Measurements from ENCODE around the gene MTM1.

Gene MTM1

DNA sequence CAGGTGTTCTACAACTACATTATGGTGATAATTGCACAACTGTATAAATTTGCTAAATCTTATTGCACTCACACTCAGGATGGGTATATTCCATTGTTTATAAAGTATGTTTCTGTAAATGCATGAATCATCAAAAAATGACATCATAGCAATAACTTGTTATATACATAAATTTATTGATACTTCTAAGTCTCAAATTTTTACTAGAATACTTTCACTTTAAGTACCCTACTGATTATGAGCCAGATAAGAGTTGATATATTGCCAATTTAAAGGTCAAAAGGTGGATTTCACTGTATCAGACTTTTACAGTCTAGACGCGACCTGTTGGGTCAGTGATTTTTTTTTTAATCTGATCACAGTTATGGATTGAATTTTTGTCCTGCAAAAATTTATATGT, 87.4 kb downstream of the MTM1 start:
- DNase-seq (ENCODE audit: low read depth in 1 of 2, low spot score in 1 of 2) = no peak

DNA sequence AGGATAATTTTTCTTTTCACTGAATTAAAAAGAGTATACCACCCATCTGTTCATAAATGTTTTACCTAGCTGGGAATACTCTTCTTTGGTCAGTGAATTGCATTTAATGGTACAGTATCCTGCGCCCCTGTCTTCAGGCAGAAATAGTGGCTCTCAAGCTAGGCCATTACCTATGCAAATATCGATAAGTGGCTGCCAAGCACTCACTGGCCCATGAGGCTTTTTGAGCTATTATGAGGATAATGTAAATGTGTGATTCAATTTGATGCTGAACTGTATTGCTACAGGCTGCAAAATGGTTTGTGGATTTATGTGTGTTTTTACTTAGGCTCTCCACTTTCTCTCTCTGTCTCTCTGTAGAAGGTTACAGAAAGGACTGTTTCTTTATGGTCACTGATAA, 94.7 kb downstream of the MTM1 start:
- no peak for DNase-seq (ENCODE audit: low read depth in 1 of 2, low spot score in 1 of 2)

DNA sequence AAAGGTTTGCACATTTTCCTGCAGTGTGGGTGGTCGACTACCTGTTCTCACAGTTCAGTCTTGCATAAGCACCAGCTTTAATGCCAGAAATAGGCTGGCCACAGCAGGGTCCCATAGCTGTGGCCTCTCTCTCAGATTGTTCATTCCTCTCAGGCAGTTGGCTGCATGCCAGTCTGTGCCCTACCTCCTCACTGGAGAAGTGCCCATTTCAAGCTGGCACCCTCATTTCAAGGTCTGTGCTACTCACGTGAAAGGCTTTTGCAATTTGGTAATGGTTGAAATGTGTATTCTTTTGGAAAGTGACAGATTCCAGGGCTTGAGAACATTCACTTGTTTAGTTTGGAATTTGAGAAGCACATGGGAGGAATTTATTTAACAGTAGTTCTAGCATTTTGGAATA, 95.9 kb downstream of the MTM1 start:
- DNase-seq (ENCODE audit: low read depth in 1 of 2, low spot score in 1 of 2) = no peak

DNA sequence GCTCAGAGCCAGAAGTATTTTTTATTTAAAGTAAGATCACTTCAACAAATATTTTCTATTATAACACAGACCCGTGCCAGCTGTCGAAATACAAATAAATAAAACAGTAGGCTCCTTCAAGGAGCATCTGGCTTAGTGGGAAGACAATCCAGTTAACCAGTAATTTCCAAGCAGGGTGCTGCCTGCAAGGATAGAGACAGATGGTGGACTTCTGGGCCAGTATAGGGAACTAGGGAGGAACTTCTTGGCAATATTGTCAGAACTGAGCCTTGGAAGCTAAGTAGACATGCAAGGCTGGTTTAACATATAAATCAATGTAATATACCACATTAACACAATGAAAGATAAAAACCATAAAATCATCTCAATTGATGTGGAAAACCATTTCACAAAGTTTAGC, 107.8 kb downstream of the MTM1 start:
- no peak for DNase-seq (ENCODE audit: low read depth in 1 of 2, low spot score in 1 of 2)

DNA sequence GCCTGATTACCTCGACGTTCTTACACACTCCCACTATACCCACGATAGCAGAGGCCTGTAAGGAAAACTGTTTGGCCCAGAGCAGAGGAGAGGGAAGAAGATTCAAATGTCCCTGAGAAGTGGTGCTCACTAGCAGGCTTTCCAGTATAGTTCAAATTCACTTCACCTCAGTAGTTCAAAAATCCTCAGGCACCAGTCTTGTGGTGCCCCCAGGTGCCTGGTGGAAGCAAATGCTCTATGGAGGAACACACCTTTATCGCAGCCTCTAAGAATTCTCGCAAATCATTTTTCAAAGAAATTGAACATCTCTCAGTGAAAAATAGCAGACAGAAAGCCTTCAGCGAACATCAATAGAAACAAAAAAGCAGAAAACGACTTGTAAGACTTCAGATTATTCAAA, 112.6 kb downstream of the MTM1 start:
- no peak for DNase-seq (ENCODE audit: low read depth in 1 of 2, low spot score in 1 of 2)

DNA sequence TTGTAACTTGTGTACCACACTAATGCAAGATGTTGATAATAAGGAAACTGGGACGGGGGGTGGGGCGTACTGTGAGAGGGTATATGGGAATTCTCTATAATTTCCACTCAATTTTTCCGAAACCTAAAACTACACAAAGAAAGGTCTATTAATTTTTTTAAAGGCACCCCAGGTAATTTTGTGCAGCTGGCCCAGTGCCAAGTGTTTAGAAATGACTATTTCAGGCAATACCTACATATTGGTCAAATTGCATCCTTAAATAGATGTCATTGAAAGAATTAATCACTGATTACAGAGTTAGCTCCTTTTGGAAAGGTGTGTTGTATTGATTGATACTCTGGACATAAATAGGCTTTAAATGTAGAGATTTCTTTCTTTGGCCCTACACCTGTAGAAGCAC, 114.7 kb downstream of the MTM1 start:
- no peak for DNase-seq (ENCODE audit: low read depth in 1 of 2, low spot score in 1 of 2)

DNA sequence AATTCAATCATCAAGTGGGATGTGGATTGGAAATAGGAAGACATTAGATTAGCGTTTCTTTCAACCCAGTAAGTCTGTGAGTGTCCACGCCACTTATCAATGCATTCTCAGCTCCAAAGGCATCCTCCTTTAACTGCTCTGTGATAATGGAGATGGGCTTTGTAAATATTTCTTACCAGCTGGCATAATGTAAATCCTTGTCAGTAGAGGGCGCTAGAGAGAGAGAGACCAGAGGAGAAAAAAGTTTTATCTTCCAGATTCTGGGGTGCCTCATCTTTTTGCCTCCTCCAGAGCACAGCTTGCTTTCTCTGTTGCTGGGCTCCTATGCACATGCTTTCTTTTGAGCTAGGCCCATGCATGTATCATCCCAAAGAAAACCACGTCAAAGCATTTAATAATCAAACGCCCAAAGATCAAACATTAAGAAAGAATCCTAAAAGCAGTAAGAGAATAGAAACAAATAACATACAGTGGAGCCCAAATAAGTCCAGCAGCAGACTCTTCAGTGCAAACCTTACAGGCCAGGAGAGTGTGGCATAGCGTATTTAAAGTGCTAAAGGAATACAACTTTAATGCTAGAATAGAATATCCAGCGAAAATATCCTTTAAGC, 115.2 kb downstream of the MTM1 start:
- no peak for DNase-seq (ENCODE audit: low read depth in 1 of 2, low spot score in 1 of 2)

DNA sequence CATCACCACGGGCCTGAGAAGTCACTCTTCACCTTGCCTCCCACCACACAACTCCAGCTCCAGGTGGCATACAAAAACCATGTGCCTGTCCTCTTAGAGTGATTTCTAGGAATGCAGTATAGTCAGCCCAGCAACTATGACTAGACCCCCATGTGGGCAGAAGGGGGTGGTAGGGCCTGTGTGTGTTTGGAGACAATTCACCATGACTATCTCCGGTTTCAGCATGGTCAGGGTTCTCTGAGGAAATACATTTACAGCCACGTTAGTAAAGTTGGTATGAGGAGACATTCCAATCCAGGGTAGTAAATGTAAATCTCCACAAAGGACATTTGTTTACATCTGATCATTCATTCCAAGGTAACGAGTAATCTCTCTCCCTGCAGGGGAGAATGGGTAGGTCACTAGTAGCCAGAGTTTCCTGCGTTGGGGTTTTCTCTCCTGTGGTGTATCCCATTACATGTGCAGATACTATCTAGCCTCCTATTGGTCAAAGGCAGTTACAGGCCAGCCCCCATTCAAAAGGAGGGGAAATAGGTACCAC, 120.6 kb downstream of the MTM1 start:
- DNase-seq (ENCODE audit: low read depth in 1 of 2, low spot score in 1 of 2) = no peak

DNA sequence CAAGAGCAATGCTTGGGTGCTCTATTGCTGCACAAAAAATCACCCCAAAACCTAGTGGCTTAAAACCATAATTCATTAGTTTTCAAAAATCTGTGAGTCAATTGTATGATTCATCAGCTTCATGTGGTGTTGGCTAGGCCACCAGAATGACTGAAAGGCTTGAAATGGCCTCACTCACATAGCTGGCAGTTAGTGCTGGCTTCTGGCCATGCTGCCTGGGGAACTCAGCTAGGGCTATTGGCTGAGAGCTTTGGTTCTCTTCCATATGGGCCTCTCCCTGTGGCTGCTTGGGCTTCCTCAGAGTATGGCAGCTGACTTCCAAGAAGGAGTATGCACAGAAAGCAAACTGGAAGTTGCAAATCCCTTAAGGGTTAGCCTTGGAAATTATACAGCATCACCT, 121.7 kb downstream of the MTM1 start:
- DNase-seq (ENCODE audit: low read depth in 1 of 2, low spot score in 1 of 2) = no peak

DNA sequence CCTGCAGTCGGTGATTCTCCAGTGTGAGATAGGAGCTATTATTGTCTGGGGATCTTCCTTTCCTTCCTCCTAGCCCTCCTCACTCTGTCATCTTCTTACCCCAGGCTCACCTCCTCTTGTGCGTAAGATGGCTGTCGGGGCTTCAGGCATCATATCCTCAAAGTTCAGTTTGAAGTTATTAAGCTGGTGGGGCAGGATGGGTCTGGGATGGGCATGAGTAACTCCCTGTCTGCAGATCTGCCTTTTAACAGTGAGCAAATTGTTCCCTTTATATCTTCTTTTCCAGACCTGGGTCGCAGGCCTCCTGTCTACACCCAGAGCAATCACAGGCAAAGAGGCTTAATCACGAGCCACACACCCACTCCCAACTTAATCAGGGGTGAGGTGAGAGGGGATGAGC, 123.9 kb downstream of the MTM1 start:
- DNase-seq (ENCODE audit: low read depth in 1 of 2, low spot score in 1 of 2) = no peak

DNA sequence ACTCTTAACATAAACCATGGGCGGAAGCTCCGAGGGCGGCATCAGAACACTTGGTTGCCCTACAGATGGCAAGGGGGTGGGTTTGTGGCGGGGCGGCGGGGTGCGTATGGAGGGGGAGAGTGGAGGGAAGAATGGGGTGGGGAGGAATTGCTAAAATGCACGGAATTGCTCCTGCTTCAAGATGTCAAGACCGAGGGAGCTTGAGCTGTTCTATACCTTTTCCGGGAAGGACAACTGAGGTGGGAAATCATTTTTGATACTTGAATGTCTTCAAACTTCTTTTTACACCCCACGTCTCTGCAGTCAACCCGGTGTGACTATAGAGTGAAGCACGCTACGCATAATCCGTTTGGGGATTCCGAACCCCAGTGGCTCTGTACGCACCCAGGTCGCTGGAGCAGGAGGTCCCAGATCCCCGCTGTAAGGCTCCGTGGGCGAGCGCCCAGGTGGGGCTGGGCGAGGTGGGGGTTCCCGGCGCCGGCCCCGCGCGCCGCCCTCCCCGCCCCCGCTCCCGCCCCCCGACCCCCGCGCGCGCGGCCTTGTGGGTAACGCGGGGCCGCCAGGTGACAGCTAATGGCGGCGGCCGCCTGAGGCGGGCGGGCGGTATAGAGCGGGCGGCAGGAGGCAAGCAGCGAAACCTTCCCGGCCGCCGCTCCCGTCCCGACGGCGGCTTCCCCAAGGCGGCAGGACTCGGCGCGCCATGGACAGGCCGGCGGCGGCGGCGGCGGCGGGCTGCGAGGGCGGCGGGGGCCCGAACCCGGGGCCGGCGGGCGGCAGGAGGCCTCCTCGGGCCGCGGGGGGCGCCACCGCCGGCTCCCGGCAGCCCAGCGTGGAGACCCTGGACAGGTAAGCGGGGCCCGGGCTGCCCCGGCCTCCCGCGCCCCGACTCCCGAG, 124.7 kb downstream of the MTM1 start, which contains the start of gene MTMR1:
TSS of gene MTMR1 (plus strand) at position 566 of the 894 bp plus-strand sequence. CDS start at position 701, 135 bp downstream.
- peak in 1 of 2 donors; percentile 54 for DNase-seq (ENCODE audit: low read depth in 1 of 2, low spot score in 1 of 2)

DNA sequence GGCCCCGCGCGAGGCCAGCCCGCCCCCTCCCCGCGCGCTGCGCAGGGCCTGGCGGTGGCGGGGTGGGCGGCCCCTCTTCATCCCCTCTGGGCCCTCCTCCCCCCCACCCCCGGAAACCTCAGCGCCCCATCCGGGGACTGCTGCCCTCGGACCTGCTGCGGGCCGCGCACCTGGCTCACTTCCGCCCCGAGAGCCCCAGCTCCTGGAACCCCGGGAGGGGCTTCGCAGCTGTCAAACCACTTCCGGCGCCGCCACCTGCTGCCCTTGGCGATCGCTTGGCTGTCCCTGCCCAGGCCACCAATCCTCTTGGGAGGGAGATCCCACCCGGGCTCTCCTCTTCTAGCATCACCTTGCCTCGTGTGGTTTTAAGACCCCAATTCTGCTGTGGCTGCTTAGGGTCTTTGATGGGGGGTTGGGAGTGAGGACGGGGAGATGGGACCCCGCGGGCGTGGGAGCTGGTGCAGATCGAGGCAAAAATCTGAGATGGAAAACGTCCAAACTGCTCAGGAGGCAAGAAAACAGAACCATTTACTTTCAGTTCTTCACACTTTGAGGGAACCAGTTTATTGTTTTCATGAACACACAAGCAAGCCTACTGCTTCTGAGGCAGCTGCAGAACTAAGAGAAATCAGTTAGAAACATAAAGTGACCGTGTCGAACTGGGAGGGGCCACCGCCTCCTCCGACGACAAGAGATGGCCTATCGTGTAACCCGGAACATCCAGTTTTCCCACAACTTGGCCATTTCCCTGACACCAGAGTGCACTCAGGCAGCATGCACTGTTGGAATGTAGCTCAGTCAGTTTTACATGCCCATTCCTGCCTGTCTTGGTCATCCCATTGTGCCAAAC, 125.5 kb downstream of the MTM1 start:
- DNase-seq (ENCODE audit: low read depth in 1 of 2, low spot score in 1 of 2) = peak; percentile 35 to 57

DNA sequence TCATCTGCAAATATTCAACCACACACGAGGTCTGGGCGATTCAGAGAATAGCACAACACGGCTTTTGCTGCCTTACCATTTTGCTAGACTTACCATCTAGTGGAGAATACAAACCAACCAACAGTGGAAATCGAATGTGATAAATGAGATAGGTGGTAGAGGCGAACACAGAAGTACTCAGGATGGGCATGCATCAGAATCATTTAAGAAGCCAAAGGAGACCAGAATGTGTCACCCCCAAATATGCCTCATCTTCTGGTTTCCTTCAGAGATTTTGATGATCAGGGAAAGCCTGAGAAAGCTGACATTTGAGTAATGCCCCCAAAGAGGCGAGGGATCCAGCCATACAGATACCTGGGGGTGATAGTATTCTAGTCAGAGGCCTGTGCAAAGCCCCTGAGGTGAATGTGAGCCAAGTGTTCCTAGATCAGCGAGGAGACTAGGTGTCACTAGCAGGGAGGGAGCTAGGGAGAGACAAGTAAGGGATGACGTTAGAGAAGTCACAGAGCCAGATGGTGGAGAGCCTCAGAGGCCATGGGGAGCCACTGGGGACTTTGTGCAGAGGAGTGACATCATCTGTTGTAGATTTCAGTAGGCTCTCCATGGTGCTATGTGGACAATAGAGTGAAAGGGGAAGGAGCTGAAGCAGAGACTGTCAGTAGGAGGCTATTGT, 126.5 kb downstream of the MTM1 start:
- DNase-seq (ENCODE audit: low read depth in 1 of 2, low spot score in 1 of 2) = no peak

DNA sequence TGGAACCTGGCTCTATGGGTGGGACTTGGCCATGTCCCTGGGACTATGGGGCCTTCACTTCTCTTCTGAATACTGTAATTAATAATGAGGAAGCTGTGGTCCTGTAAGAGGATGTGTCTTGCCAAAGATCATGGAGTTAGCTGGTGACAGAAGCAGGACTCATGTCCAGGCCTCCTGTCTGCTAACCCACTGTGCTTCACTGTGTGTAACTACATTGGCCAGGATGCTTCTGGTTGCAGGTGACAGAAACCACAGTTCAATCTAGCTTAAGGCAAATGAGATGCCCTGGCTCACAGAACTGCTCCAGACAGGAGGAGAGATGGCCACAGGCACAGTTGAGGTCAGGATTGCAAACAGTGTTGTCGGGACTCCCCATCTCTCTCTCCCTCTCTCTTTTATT, 127.9 kb downstream of the MTM1 start:
- no peak for DNase-seq (ENCODE audit: low read depth in 1 of 2, low spot score in 1 of 2)

DNA sequence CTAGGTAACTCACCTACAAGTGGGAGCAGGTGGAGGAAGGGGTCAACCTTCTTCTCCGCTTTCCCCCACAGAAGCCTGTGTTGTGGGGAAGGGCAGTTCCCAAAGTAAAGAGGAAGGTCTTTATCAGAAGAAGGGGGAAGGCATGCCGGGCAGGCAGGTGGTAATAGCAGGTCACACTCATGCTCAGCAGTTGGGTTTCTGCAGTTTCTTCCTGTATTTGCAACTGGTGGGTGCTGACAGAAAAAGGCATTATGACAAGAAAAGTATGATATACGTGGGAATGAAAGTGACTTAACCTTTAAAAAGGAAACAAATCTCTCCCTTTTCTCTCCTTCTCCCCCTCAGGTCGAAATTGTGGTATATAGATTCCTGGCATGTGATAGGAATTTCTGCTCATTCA, 128.4 kb downstream of the MTM1 start:
- no peak for DNase-seq (ENCODE audit: low read depth in 1 of 2, low spot score in 1 of 2)

DNA sequence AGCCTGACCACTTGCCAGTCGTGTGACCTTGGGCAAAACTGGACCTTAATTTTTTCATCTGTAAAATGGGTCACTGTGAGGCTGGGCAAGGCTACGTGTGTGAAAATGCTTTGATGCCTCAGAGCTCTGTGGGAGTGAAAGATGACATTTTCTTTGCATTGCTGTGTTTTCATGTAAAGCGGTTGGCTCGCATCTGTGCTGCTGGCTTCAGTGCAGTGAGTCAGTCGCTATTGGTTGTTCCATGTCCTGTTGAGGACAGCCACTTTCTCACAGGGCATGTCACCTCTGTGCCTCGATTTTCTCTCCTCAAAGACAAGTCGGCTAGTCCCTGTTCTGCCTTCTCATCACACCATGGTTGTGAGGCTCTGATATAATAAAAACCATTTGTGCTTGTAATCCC, 129.2 kb downstream of the MTM1 start:
- no peak for DNase-seq (ENCODE audit: low read depth in 1 of 2, low spot score in 1 of 2)

DNA sequence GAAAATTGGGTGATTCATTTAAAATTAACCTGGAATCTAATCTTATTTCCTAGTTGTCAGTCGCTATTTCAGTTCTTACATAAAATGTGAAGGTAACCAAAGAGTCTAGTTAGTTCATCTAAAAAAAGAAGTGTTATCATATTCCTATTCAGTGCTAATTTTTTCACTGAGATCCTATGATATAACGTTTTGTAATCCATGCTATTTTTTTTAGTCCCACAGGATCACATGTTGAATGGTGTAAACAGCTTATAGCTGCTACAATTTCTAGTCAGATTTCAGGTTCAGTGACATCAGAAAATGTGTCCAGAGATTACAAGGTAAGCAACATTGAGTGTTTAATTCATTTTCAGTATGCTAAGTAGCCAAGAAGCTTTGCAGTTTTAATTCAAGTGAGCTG, 130.6 kb downstream of the MTM1 start:
- no peak for DNase-seq (ENCODE audit: low read depth in 1 of 2, low spot score in 1 of 2)

DNA sequence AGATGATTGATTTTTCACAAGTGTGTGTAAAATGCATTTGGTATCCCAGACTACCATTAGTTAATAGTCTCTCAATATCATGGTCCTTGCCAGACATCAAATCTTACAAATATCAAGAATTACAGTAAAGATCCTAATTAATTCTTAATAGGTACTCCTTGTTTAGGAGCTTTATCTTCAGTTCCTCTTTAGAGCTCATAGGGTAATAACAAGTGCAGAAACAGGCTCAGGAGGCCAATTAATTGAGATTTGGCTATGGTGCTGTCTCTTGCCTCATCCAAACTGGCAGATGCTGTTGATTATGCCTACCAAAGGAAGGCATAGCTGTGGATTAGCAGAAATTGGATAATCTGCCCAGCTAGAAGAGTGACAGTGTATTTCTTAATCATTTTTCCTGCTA, 131.7 kb downstream of the MTM1 start:
- no peak for DNase-seq (ENCODE audit: low read depth in 1 of 2, low spot score in 1 of 2)

DNA sequence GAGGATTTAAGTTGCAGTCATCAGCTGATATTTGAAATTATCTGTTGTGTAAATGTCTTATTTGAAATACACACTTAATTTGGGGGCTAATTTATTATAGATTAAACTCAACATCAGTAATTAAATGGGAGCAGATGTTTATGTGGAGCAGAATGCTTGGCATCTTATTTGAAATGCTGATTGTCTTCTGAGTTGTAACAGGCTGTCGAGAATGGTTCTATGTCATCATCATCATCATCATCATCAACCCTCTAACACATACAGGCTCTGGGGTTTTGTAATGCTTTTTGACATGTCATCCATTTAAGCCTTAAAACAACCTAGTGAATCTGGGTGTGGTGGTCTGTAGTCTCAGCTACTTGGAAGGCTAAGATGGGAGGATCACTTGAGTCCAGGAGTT, 133.0 kb downstream of the MTM1 start:
- DNase-seq (ENCODE audit: low read depth in 1 of 2, low spot score in 1 of 2) = no peak

DNA sequence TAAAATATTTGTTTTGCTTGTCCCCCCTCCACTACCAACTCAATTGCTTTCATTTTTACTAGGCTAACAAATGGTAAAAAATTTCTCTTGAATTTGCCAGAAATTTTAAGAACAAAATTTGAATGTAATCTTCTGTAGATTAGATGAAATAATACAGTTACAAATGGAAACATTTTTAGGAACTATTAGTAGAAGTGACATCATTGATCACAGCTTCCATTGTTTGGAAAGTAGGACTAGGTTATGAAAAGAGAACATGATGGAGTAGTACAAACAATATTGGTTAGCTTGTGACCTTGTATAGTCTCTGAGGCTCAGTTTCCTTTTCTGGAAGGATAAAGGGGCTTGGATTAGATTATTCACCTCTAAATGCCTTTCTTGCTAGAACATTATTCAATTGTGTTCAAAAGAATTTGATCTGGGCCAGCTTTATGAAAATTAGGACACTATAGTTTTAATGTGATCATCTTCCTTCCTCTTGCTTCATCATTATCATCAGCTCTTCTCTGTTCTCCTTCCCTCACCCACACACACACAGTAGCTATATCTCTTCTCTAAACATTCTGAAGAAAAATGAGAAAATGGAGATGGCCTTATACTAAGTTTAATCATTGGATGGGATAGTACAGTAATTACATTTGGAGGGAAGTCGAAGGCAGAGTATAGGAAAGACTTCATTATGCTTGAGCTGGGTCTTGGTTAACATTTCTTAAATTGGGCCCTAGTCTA, 134.7 kb downstream of the MTM1 start:
- DNase-seq (ENCODE audit: low read depth in 1 of 2, low spot score in 1 of 2) = no peak

DNA sequence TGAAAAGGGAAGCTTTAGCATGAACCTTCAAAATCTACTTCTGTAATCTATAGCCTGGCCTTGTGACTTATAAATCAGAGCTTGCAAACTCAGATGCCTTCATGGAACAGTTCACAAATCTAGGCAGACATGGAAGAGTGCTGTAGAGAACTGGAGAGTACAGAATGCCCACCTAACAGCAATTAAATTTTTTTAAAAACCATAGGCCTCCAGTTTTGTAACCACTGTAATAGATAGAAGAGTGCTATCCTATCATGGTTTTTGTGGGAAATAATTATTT, 135.2 kb downstream of the MTM1 start:
- no peak for DNase-seq (ENCODE audit: low read depth in 1 of 2, low spot score in 1 of 2)
